Fibroblast of peridontal ligament (primary cell): ENCODE measurements around the gene TMEM184C.

Experiments
- DNase-seq: peaks from one replicate; pipeline ENCODE4 v3.0.0-alpha.2; 2010; ENCODE audit errors: extremely low read depth

TMEM184C gene

DNA sequence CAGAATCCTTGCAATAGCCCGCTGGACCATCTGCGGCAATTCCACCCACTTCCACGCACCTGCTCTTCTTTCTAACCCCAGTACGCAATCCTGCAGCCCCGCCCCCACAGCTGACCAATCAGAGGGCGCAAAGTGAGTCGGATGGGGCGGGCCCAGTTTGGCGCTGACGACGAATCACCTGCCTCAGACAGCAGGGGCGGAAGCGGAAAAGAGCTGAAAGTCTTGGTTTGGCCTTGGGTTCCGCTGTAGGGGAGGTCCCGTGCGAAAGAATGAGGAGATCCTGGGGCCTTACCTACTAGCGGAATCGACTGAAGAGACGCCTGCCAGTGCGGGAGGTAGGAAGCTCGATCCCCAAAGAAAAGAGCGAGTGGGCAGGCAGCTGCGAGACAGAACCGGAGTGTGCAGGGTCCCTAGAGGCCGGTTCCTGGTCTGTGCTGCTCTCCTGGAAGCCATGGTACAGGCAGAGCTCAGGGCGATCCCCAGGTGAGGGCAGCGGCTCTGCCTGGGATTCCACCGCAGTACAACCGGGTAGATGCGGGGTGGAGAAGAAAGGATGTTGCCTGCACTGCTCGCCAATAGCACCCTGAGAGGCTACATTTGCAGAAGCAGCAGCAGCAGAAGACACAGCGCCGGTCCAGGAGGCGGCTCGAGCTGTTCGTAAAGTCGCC, at the start of gene TMEM184C:
Gene TMEM184C (plus strand): TSS at position 225 of the 668 bp plus-strand sequence. CDS start 560 bp downstream, outside the sequence.
- peak; percentile 88 for DNase-seq

DNA sequence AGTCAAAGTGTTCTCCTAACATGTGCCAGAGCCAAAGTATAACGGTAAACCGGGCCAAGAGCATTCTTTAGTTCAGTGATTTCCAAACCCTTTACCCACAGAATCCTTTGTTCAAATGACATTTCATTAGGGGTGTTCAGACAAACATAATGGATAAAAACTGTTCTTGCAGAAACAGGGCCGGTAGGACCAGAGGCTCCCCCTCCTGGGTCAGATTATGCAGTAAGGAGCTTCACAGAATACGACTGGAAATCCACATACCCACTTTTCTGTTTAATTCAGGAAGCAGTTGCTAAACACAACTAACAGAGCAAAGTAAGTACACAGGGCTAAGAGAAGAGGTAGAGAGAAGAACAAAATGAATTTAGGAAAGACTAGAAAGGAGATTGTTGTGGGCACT, 46.6 kb upstream of the TMEM184C start:
- peak; percentile 55 for DNase-seq

DNA sequence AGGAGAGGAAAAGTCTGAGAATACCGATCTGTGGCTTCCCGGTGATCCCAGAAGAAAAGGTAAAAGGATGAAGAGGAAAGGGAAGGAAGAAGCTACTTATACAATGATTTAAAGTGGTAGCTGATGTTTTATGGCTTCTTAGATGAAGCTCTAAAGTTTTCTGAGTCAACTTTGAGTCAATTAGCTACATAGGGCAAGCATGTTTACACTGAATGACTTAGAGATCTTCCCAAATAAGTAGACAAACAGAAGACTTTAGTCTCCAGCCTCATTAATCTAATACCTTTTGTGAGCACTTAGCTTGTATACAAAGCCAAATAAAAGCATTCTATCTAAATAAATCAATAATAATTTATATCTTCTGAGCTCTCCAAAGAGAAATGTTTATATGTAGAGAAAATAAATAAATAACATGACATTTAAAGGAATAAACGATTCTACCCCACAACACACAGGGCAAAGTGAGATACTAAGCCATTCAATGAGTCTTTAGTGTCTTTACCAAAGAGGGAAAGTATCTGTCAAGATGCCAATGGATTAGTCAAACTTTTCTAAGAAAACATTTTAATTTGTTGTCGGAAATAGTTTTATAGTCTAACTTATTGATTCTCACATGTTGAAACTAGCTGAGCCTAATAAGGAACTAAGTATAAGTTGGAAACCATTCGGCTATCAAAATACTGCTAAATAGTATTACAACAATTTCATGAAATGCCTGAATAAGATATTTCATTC, 46.0 kb upstream of the TMEM184C start:
- DNase-seq, result peak; percentile 48

DNA sequence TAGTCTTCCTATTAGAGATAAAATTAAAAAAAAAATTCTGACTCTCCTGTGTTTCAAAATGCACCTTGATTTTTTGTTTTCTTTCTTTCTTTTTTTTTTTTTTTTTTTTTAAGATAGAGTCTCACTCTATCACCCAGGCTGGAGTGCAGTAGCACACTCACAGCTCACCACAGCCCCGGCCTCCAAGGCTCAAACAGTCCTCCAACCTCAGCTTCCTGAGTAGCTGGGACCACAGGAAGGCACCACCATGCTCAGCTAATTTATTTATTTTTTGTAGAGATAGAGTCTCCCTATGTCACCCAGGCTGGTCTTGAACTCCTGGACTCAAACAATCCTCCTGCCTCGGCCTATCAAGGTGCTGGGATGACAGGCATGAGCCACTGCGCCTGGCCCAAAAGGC, 41.1 kb upstream of the TMEM184C start:
- DNase-seq, result no peak

DNA sequence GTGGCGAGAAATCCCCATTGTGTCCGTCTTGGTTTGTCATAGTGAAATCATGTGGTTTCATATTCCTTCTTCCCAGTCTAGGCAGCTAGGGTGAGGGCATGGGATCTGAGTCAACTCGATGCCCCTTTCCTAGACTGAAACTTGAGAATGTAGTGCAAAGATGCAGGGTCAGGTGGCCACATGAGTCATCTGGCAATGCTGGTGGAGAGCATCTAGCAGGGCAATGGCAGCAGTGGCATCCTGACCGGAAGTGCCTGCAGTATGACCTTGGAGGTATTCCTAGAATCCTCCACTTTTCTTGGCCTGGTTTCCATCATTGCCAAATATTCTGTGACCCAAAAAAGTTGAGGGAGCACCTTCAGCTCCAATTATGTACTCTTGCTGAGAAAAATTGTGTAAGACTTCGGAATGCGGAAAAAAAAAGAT, 39.1 kb upstream of the TMEM184C start:
- peak; percentile 95 for DNase-seq

DNA sequence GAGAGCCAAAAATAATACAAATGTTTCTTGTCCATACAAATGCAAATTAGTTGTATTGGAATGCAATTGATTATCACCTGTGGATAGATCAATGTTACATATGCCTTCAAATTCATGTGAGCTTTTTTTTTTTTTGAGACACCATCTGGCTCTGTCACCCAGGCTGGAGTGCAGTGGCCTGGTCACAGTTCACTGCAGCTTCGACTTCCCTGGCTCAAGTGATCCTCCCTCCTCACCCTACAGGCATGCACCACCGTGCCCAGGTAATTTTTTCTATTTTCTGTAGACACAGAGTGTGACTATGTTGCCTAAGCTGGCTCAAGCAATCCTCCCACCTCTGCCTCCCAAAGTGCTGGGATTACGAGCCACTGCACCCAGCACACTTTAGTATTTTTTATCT, 38.6 kb upstream of the TMEM184C start:
- no peak for DNase-seq

DNA sequence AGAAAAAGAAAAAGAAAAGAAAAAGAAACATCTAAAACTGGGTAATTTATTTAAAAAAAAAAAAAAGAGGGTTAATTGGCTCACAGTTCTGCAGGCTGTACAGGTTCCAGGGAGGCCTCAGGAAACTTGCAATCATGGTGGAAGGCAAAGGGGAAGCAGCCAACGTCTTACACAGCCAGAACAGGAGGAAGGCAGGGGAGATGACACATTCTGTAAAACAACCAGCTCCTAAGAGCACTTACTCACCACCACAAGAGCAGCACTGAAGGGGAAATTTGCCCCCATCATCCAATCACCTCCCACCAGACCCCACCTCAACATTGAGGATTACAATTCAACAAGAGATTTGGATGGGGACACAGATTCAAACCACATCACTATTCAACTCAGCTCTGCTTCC, 36.8 kb upstream of the TMEM184C start:
- no peak for DNase-seq

DNA sequence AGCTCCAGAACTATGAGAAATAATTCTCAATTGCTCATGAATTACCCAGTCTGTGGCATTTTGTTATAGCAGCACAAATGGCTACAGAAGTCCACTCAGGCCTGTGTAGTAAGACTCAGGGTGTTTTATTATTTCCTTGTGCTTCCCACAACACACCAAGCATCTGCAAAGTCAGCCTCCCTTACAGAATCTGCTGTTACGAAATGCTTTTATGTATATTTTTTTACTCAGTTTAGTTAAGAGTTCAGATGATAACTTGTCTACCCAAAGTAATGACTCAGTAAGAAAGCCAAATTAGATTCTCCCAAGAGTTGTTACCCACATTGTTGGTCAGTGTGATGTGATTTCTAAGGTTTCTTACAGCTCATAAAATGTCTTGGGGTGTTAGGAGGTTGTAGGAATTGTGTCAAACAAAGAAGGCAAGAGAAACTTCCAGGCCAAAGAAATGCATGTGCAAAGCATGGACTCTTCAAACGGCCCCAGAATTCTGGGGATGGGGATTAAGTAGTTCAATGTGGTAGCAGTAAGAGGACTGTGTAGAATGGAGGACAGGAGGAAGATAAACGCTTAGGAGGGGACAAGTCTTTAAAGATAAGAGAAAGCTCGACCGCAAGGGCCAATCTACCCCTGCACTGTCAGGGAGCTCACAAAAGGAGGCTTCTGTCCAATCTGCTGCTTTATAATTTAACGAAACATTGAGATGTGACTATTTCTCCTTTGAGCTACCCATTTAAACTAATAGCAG, 35.4 kb upstream of the TMEM184C start:
- peak; percentile 88 for DNase-seq

DNA sequence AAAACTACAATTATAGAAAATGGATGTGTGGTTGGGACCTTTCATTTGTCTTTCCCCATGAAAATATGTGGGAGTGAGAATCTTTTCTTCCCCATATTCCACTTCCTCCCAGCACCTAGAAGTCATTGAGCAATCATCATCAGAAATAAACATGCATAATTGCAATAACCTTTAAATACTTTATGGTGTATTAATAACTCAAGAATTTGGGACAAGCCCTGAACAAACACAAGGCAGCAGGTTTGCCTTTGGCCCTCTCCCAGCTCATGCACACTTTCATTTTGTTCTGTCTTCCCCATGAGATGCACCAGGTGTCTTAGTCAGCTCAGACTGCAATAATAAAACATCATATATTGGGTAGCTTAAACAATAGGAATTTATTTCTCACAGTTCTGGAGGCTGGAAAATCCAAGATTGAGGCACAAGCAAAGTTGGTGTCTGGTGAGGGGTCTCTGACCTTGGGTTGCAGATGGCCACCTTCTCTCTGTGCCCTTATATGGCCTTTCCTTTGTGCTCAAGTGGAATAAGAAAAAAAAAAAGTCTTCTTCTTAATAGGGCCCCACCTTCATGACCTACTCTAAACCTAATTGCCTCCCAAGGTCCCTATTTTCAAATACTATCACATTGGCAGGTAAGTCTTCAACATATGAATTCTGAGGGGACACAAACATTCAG, 34.7 kb upstream of the TMEM184C start:
- no peak for DNase-seq

DNA sequence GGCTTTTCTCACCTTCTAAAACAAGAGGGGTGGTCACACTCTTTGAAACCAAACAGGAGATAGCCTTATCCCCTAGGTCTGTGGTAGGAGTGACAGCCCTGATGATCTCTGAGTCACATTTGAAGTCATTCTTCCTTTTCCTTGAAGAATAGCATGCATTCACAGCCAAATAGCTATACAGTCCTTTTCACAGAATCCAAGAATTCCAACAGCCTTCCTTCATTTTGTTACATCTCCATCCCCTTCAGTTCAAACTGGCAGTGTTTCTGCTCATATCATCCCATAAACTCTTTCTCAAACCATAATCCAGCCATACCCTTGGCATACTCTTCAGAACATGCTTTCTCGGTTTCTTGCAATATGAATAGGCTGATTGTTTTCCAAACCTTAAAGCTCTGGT, 33.3 kb upstream of the TMEM184C start:
- DNase-seq, result no peak

DNA sequence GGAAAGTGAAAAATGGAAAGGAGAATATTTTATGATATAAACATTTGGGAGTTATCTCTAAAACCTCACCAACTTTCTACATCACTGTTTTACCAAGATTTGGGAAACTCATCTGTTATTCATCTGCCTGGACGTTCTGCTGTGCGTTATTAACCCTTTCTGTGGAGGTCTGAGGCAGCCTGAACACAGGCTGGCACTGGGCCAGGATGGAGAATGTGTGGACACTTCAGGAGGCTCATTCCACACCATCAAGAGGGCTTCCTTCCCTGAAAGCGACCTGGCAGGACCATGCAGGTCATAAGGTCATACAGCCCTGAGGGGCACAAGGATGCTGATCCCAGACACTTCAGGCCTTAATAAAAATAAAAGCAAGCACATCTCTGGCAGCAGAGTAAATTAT, 31.2 kb upstream of the TMEM184C start:
- DNase-seq, result no peak

DNA sequence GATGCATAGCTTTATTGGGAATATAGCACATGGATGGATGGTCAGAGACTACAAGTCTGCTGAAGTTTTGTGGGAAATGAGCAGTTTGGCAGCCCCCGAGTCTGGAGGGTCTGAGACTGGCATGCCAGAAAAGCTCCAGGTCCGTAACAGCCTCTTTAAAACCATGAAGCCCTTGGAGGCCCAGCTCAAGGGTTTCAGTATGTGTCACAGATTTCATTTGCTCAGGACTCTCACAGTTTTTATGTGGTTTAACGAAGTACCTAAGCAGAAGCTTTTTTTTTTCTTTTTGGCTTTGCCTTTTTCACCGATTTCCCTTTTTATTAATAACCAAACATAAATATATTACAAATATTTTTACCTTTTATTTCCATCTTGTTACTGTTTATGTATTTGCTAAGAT, 30.6 kb upstream of the TMEM184C start:
- no peak for DNase-seq

DNA sequence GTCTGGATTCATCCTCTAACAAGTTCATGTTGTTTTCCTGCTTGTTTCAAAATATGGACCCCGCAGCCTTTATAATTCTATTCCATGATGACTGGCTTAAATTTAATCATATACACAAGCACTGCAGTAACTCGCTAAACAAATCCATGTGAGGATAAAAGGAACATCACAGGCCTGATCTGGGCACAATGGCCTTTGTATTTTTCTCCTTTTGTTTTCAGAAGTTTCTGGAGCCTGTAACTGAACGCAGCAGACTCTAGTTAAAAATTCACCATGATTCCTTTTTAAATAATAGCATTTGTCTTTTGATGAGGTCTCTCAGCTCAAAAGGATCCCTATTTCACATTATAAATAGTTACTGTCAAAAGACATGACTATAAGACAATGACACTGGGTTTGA, 30.2 kb upstream of the TMEM184C start:
- DNase-seq, result no peak

DNA sequence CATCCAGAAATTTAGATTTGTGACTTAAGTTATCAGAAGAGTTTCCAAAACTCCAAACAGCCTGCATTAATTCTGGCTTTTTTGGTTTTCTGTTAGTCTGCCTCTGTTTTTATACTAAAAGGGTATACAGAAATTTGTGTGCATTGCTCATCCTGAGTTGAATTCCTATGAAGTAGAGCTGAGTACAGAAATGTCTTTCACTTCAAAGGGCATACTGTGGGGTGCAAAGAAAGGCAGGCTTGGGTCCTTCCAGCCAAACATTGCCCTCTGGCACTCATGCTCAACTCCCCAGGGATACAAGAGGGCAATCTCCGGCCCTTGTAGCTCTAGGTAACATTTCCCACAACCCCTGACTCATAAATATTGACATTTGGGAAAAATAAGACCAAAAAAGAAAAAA, 27.6 kb upstream of the TMEM184C start:
- no peak for DNase-seq

DNA sequence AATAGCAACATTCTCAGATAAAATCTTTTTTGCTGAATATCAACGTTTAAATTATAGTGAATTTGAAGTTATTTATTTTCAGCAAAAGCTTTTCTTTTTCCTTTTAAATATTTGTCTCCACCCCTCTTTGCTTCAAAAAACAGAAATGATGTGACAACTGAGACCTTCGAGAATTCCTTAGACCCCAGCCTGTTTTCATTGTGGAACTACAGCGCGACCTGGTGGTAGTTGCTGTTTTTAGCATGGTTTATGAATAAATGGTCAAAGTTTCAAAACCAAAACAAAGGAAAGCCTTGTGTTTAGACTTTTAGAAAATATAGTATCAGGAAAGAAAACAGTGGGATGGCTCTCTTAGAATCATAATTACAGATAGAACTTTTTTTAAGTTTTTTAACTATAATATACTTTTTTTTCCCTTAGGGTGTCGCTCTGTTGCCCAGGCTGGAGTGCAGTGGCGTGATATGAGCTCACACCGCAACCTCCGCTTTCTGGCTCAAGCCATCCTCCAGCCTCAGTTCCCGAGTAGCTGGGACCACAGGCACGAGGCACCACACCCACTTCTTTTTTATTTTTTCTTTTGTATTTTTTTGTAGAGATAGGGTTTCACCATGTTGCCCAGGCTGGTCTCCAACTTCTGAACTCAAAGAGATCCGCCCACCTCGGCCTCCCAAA, 26.8 kb upstream of the TMEM184C start:
- DNase-seq, result peak; percentile 88

DNA sequence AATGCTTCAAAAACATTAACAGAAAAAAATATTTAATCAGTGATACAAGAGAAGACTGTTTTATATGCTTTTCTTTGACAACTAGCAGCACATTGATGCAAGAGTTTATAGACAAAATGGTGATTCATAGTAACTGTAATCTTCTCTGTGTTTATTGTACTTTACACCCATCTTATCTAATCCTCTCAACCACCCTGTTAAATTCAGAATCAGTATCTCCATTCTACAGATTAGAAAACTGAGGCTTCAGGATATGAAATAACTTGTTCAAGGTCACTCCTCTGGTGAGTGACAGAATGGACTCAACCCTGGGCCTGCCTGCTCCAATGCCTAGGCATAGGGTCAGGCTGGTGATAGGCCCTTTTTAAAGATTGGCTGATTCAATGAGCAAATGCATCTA, 26.1 kb upstream of the TMEM184C start:
- no peak for DNase-seq

DNA sequence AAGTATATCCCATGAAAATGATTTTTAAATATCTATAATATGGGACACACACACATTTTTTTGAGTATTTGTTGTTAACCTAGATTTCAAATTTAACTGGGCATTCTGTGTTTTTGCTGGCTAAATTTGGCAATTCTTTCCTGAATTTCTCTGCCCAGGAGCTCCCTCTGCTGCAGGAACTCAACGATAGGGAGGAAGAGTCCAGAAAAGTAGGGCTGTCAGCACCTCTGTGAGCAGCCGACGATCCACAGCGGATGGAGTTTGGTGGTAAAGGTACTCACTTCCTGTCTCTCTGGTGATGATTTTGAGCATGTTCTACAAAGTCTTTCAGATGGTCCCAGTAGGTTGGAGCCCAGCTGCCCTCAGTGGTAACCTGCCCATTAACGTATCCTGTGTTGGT, 23.1 kb upstream of the TMEM184C start:
- no peak for DNase-seq

DNA sequence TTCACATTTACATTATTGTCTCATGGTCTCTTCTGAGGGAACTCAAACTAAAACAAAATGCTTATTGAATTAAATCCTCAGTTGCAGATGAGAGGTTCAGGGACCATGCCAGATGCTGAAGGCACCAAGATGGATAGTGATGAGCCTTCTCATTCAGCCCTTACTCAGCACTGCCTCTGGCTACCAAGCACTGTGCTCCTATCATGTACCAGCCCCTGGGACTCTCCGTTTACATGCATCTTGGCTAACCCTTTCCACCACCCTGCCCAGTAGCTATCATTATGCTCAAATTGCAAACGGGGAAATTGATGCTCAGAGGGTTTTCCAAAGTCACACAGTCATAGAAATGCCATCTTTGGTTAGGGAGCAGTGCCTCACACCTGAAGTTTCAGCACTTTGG, 22.6 kb upstream of the TMEM184C start:
- DNase-seq, result no peak

DNA sequence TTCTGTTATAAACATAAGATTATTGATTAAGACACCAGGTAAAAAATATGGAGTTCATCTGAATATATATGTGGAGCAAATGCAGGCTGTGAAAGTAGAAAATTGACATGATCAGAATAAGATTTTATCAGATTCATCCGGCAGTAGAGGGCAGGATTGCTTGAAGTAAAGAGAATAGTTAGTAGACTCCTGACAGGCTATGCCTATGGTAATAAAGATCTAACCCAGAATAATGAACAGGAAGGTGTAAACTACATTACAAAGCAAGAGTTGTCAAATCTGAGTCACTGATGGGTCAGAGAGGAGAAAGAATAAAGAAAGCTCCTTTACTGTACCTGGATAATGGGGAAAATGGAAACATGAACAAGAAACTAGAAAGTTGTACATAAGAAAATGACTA, 20.8 kb upstream of the TMEM184C start:
- DNase-seq, result peak; percentile 45

DNA sequence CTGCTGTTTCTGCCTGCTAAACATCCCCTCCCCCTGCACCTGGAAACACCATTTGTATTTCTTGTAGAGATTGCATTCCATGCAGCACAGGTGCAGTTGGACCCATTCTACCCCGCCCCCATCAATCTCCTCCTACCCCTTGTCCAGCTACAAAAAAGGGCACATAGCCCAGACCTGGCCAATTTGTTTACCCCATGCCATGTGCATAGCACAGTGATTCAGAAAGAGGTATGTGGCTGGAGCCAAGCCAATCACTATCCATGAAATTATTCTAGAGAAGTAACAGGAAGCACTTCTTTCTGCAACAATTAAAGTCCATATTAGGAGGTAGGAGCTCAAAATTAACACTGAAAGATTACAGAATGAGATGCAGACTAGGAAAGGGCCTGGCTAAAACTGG, 20.2 kb upstream of the TMEM184C start:
- DNase-seq, result peak; percentile 91

DNA sequence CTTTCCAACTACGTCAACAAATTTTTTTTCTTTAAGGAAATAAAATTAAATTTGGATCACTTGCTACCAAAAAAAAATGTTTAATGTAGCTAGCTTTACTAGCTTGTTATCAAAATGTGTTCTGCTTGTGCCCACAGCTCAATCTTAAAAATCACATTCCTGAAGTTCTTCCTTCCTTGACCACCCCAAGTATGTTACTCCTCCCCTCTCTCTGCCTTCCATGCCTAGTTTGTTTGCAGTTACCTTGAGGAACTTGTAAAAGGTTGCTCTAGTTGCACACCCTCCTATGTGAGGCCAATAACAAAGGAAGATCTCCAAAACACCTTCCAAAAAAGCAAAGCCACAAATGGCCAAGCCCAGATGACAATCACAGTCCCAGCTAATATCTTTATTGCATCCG, 19.6 kb upstream of the TMEM184C start:
- no peak for DNase-seq

DNA sequence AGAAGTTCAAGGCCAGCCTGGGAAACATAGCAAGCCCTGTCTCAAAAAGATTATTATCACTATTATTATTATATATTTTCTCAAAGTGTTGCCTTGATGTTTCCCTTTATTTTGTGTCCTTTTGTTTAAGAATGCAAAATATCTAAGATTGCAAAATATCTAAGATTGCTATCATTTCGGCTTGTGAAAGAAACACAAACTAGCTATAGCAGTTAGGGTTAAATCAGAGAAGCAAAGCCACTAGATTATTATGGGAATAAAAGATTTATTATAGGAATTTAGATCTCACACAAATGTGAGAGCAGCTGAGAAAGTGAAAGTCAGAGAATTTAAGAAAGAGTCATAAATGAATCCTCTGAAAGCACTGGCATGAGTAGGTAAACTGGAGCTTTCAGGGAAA, 18.0 kb upstream of the TMEM184C start:
- DNase-seq, result no peak
